Astrocyte (in vitro differentiated cells and primary cell): ENCODE results near the gene CHN1. TPM values are rescaled to one million over a fixed set of nuclear protein-coding genes. Genes with fewer than 3 reads are reported as not detected.

Experiments used
- DNase-seq: peaks from one replicate; pipeline ENCODE4 v3.0.0-alpha.2; 2010; ENCODE audit warnings: low read depth
- FAIRE-seq: peaks from 2 replicates; lab custom pipeline; 2011; peaks lifted over from hg19 to GRCh38; lab: Jason Lieb, UNC
- H2AFZ ChIP-seq: 2 replicates; pipeline ENCODE4 v1.6.0; 2012; ENCODE audit warnings: low read depth, low read length, inconsistent platforms
- H3K27ac ChIP-seq: 2 replicates; pipeline ENCODE4 v1.5.1; 2011; ENCODE audit warnings: low read depth, low read length, inconsistent platforms
- H3K27me3 ChIP-seq: 2 replicates; pipeline ENCODE4 v1.6.0; 2011; ENCODE audit warnings: low read length, inconsistent platforms; ENCODE audit not compliant: insufficient read depth
- H3K36me3 ChIP-seq: 2 replicates; pipeline ENCODE4 v1.5.1; 2011; ENCODE audit warnings: low read length, inconsistent platforms; ENCODE audit not compliant: insufficient read depth
- H3K4me1 ChIP-seq: 2 replicates; pipeline ENCODE4 v1.5.1; 2011; ENCODE audit warnings: low read length, inconsistent platforms; ENCODE audit not compliant: insufficient read depth
- H3K4me2 ChIP-seq: 2 replicates; pipeline ENCODE4 v1.6.0; 2012; ENCODE audit warnings: low read length, inconsistent platforms
- H3K4me3 ChIP-seq: 2 replicates; pipeline ENCODE4 v1.5.1; 2011; ENCODE audit warnings: low read depth, mild to moderate bottlenecking, low read length, inconsistent platforms; ENCODE audit not compliant: insufficient read depth
- H3K79me2 ChIP-seq: 2 replicates; pipeline ENCODE4 v1.6.0; 2012; ENCODE audit warnings: mild to moderate bottlenecking, low read length, inconsistent platforms; ENCODE audit not compliant: insufficient read depth
- H3K9ac ChIP-seq: 2 replicates; pipeline ENCODE4 v1.6.0; 2012; ENCODE audit warnings: mild to moderate bottlenecking, low read length, inconsistent platforms
- H3K9me3 ChIP-seq: 2 replicates; pipeline ENCODE4 v1.5.1; 2012; ENCODE audit warnings: low read depth, mild to moderate bottlenecking, low read length, inconsistent platforms; ENCODE audit not compliant: insufficient read depth
- H4K20me1 ChIP-seq: 2 replicates; pipeline ENCODE4 v1.6.0; 2012; ENCODE audit warnings: low read length, inconsistent platforms; ENCODE audit not compliant: insufficient read depth
- H3K27ac Mint-ChIP-seq: one replicate; pipeline ENCODE4 v1.8.0; 2021; ENCODE audit warnings: mild to moderate bottlenecking, mixed read lengths; ENCODE audit not compliant: unreplicated experiment
- H3K27me3 Mint-ChIP-seq: one replicate; pipeline ENCODE4 v1.8.0; 2021; ENCODE audit warnings: low read depth, mixed read lengths; ENCODE audit not compliant: unreplicated experiment
- H3K36me3 Mint-ChIP-seq: one replicate; pipeline ENCODE4 v1.8.0; 2021; ENCODE audit warnings: low read depth, mixed read lengths; ENCODE audit not compliant: unreplicated experiment
- H3K4me1 Mint-ChIP-seq: one replicate; pipeline ENCODE4 v1.8.0; 2021; ENCODE audit warnings: low read depth, mixed read lengths; ENCODE audit not compliant: unreplicated experiment
- H3K4me3 Mint-ChIP-seq: one replicate; pipeline ENCODE4 v1.8.0; 2021; ENCODE audit warnings: mild to moderate bottlenecking, moderate library complexity, mixed read lengths; ENCODE audit not compliant: unreplicated experiment
- H3K9me3 Mint-ChIP-seq: one replicate; pipeline ENCODE4 v1.8.0; 2021; ENCODE audit warnings: mild to moderate bottlenecking, mixed read lengths; ENCODE audit not compliant: unreplicated experiment
- CTCF ChIP-seq: IDR thresholded peaks from 2 replicates; pipeline ENCODE4 v1.5.1; 2011; ENCODE audit warnings: low read depth, mild to moderate bottlenecking, inconsistent platforms, low read length, moderate library complexity; ENCODE audit not compliant: insufficient read depth
- EZH2 ChIP-seq: IDR thresholded peaks from 2 replicates; pipeline ENCODE4 v1.6.1; 2012; ENCODE audit warnings: mild to moderate bottlenecking, low read length, inconsistent platforms; ENCODE audit not compliant: insufficient read depth
- total RNA-seq: library from RNA; stranded (reverse); gene quantifications from 2 replicates; pipeline ENCODE4 v1.2.1, GENCODE V29; 2021

CHN1 gene
- total RNA-seq, 1 donor from 2014 or later: 23.9 TPM

- Mint-ChIP-seq H3K36me3 (no peaks in the 10 kb centered on the region), H3K27ac (no peak overlapping the region), H3K4me3 (no peak overlapping the region), H3K4me1 (peaks cover 7% of the 10 kb centered on the region), H3K9me3 (no peaks in the 10 kb centered on the region), H3K27me3 (peaks cover 2% of the 10 kb centered on the region)
- FAIRE-seq: no peak
- no peaks in the 10 kb centered on the region for H3K79me2 ChIP-seq
- H3K4me1 ChIP-seq: no peaks in the 10 kb centered on the region
- no peak overlapping the region for H3K4me2 ChIP-seq
- H3K9ac ChIP-seq: no peak overlapping the region
- no peak overlapping the region for H3K4me3 ChIP-seq
- DNase-seq: no peak
- H3K27me3 ChIP-seq: no peaks in the 10 kb centered on the region
- no peak overlapping the region for H3K27ac ChIP-seq
- H3K36me3 ChIP-seq: no peaks in the 10 kb centered on the region
- H2AFZ ChIP-seq: no peak overlapping the region
- TF ChIP-seq CTCF: no peak
- TF ChIP-seq EZH2: no peak
- no peaks in the 10 kb centered on the region for H4K20me1 ChIP-seq
- no peaks in the 10 kb centered on the region for H3K9me3 ChIP-seq
These were observed 248.4 kb downstream of the CHN1 start for GRCh38 chr2:174756743-174757142.

GRCh38 chr2:174753038-174753633 lies 252.0 kb downstream of the CHN1 start:
- no peak overlapping the region for H3K27ac ChIP-seq
- no peaks in the 10 kb centered on the region for H3K27me3 ChIP-seq
- FAIRE-seq (no peak), DNase-seq (no peak)
- H4K20me1 ChIP-seq: no peaks in the 10 kb centered on the region
- TF ChIP-seq CTCF (no peak), EZH2 (no peak)
- H3K79me2 ChIP-seq: no peaks in the 10 kb centered on the region
- no peaks in the 10 kb centered on the region for H3K9me3 Mint-ChIP-seq
- H3K36me3 ChIP-seq: no peaks in the 10 kb centered on the region
- H3K4me3 ChIP-seq: no peak overlapping the region
- peaks cover 2% of the 10 kb centered on the region for H3K27me3 Mint-ChIP-seq
- no peak overlapping the region for H3K9ac ChIP-seq
- no peaks in the 10 kb centered on the region for H3K36me3 Mint-ChIP-seq
- H3K9me3 ChIP-seq: no peaks in the 10 kb centered on the region
- H3K4me1 Mint-ChIP-seq: peaks cover 2% of the 10 kb centered on the region
- no peak overlapping the region for H3K4me3 Mint-ChIP-seq
- no peak overlapping the region for H3K27ac Mint-ChIP-seq
- H3K4me2 ChIP-seq: no peak overlapping the region
- H2AFZ ChIP-seq: no peak overlapping the region
- no peaks in the 10 kb centered on the region for H3K4me1 ChIP-seq

GRCh38 chr2:174752403-174753037 lies 252.7 kb downstream of the CHN1 start:
- Mint-ChIP-seq H3K9me3 (no peaks in the 10 kb centered on the region), H3K4me1 (peaks cover 2% of the 10 kb centered on the region), H3K4me3 (no peak overlapping the region), H3K27me3 (peaks cover 2% of the 10 kb centered on the region), H3K36me3 (no peaks in the 10 kb centered on the region), H3K27ac (no peak overlapping the region)
- H3K9ac ChIP-seq: no peak overlapping the region
- H3K4me2 ChIP-seq: no peak overlapping the region
- H3K9me3 ChIP-seq: no peaks in the 10 kb centered on the region
- no peaks in the 10 kb centered on the region for H3K27me3 ChIP-seq
- no peak for DNase-seq
- H4K20me1 ChIP-seq: no peaks in the 10 kb centered on the region
- no peak for TF ChIP-seq CTCF
- no peak for TF ChIP-seq EZH2
- H2AFZ ChIP-seq: no peak overlapping the region
- H3K27ac ChIP-seq: no peak overlapping the region
- H3K79me2 ChIP-seq: no peaks in the 10 kb centered on the region
- H3K4me1 ChIP-seq: no peaks in the 10 kb centered on the region
- no peak for FAIRE-seq
- H3K4me3 ChIP-seq: no peak overlapping the region
- H3K36me3 ChIP-seq: no peaks in the 10 kb centered on the region
